LNCaP clone FGC (cell line): ENCODE results near the gene CCDC137.

Source experiments
- DNase-seq: peaks from one replicate; pipeline ENCODE4 v3.0.0-alpha.2; 2011; ENCODE audit warnings: low read depth
- H3K4me3 ChIP-seq: 2 replicates; pipeline ENCODE4 v1.5.1; 2011; ENCODE audit warnings: mild to moderate bottlenecking, low read depth, low read length, control low read depth
- TF ChIP-seq, protein P1 (sequence below): IDR thresholded peaks from 2 replicates; pipeline ENCODE4 v1.5.1; 2012; ENCODE audit warnings: mild to moderate bottlenecking; ENCODE audit not compliant: control insufficient read depth, insufficient read depth; ENCODE audit errors: extremely low read depth

CCDC137 gene

DNA sequence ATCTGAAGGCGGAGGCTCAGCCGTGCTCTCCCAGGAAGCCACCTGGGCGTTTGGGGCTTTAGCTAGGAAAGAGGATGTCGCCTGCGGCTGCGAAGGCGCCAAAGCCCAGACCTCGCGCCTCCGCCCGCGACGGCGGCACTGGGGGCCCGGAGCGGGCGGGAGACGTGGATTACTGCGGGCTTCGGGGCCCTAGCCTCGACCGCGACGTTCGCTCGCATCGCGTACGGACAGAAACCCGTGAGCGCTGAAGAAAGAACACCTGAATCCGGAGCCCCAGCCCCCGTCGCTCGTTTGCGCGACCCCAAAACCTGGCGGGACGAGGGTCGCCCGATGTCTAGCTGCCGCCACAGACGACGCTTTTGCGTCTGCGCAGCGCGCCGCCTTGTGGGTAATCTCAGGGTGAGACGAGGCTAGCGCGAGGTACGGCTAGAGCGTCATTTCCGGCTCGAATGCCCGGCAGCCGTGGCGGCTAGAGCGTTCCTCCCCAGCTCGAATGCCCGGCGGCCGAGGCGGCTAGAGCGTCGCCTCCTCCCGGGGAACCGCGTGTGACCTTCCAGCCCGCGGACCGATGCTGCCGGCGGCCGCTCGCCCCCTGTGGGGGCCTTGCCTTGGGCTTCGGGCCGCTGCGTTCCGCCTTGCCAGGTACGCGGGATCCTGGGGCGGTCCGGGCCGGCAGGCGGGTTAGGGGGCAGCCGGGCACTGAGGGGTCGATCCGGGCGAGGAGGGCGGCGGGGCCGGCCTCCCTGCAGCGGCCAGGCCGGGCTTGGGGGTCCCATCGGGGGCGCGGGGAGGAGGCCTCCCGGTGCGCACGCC, 36.6 kb downstream of the CCDC137 start, which contains the start of gene MRPL12:
MRPL12 (plus strand) TSS at position 434 of the 813 bp plus-strand sequence; CDS start at position 569, 135 bp downstream.
- peak; percentile 61 for DNase-seq
- TF ChIP-seq, protein P1, sequence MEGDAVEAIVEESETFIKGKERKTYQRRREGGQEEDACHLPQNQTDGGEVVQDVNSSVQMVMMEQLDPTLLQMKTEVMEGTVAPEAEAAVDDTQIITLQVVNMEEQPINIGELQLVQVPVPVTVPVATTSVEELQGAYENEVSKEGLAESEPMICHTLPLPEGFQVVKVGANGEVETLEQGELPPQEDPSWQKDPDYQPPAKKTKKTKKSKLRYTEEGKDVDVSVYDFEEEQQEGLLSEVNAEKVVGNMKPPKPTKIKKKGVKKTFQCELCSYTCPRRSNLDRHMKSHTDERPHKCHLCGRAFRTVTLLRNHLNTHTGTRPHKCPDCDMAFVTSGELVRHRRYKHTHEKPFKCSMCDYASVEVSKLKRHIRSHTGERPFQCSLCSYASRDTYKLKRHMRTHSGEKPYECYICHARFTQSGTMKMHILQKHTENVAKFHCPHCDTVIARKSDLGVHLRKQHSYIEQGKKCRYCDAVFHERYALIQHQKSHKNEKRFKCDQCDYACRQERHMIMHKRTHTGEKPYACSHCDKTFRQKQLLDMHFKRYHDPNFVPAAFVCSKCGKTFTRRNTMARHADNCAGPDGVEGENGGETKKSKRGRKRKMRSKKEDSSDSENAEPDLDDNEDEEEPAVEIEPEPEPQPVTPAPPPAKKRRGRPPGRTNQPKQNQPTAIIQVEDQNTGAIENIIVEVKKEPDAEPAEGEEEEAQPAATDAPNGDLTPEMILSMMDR, result 0 out of 2 replicates have a peak, but pooled peaks have one; percentile 4
- H3K4me3 ChIP-seq, result peak within 1 kb of the TSS; percentile 97

DNA sequence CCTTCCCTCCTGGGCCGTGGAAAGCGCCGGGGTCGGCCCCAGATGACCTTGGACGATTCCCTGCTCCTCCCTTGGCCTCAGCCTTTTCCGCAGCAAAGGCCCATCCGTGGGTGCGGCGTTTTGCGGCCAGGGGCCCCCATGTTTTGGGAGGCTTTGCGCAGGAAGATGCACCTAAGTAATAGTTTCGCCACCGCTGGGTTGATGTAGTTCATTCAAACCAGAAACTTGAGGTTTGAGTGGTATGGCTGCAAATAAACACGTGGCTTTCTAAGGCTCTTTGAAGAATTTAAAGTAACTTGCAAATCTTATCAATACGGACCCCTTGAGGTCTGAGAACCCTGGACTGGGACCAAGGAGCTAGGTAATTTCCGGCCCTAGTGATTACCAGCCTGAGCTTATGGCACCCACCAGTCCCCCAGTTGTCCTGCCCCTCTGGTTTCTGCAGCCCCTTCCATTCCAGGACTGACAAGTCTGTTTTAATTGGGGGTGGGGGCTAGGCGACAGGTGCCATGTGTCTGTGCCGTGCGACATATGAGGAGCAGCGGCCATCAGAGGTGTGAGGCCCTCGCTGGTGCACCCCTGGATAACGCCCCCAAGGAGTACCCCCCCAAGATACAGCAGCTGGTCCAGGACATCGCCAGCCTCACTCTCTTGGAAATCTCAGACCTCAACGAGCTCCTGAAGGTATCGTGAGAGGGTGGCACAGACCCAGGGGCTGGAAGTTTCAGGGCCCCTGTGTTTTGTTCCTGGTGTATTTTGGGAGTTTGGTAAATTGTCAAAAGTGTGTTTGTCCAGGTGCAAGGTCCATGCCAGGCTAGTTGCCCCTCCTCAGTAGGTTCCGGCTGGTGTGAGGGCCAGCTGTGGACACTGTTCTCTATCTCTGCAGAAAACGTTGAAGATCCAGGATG, 37.5 kb downstream of the CCDC137 start:
- no peak for DNase-seq
- TF ChIP-seq, protein P1, result no peak

DNA sequence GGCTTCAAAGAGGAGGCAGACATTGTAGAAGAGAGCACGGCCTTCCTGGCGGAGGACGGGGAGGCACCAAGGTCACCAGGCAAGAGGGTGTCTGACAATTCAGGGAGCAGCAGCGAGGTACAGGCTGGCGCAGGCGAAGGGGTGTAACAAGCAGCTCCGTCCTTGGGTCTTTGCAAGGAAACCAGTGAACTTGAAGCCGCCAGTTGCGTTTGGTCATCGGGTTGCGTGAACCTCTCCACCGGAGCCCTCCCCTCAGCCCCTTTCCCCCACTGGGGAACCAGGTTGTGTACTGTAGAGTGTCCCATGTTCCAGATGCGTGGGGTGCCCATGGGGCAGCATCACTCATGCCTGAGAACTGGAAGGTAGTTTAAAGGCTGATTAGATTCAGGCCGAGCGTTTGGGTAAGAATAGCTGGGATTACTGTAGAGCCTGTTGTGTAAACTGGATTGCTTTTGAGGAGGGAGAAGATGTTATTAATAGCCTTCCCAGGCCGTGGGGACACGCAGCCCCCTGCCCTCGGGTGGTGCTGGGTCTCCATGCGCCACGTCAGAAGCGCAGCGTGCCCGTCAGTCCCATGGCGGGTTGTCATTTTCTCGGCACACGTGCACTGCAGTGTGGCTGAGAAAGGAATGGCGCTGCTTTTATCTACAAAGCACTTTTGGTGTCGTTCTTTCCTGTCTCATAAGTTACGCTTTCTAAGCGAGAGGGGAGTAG, 39.1 kb downstream of the CCDC137 start:
- TF ChIP-seq, protein P1, result no peak
- H3K4me3 ChIP-seq, result no peak overlapping the region
- DNase-seq, result no peak

More for the DNA sequence above, 37.5 kb downstream of the CCDC137 start:
- peak overlapping the region; percentile 97 for H3K4me3 ChIP-seq

DNA sequence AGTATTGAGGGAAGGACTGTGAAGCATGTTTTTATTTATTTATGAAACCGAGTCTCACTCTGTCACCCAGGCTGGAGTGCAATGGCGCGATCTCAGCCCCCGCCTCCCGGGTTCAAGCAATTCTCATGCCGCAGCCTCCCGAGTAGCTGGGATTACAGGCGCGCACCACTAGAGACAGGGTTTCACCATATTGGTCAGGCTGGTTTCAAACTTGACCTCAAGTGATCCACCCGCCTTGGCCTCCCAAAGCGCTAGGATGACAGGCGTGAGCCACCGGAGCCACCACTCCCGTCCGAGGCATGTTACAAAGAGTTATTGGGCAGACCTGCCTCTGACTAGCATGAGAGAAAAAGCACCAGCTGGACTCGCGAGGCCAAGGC, 39.7 kb downstream of the CCDC137 start:
- DNase-seq, result no peak
- TF ChIP-seq, protein P1, result no peak
- H3K4me3 ChIP-seq, result no peak overlapping the region

DNA sequence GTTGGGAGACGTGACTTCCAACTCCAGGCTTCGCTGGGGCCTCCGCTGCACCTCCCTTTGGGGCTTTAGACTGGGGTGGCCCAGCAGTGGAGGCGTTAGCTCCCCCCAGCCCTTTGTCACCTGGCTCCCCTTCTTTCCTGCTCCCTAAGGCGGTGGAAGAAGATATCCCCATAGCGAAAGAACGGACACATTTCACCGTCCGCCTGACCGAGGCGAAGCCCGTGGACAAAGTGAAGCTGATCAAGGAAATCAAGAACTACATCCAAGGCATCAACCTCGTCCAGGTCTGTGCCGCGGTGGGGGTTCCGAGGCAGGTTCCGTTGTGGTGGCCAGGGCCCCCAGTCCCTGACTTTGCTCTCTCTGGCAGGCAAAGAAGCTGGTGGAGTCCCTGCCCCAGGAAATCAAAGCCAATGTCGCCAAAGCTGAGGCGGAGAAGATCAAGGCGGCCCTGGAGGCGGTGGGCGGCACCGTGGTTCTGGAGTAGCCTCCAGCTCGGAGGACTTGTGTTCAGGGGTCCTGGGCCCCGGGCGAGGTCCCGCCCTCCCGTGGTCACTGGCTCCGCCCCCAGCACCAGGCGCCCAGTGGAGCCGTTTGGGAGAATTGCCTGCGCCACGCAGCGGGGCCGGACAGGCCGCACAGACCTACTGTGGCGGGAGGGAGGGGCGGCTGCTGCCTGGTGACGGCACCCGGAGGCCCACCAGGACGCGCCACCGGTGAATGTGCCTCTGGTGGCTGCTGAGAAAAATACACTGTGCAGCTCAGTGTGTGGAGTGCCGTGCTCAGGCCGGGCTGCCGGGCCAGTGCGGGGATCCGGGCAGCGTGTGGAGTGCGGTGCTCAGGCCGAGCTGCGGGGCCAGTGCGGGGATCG, 40.5 kb downstream of the CCDC137 start:
- no peak for DNase-seq
- TF ChIP-seq, protein P1, result no peak
- H3K4me3 ChIP-seq, result no peak overlapping the region
